Thoracic aorta (tissue), 2 donors: ENCODE data around the gene ALG9. TPM values are rescaled to one million over a fixed set of nuclear protein-coding genes. Genes with fewer than 3 reads are reported as not detected.
"Not testable (repeated sequence)": the region's sequence is repeated elsewhere in the genome, so short reads cannot be mapped to it uniquely, and the experiment has no call there.

Experiments used
- ATAC-seq: fragments of 150-250 bp; one replicate; pipeline ENCODE4 v1.8.0; 2017; ENCODE audit warnings: low read depth; ENCODE audit not compliant: insufficient number of reproducible peaks, low FRiP score
- DNase-seq: peaks from one replicate; pipeline ENCODE4 v3.0.0-alpha.2; 2020; ENCODE audit warnings: low spot score
- H3K27ac ChIP-seq, 2 donors: fragments of 200-600 bp; sonication (generic); 1 replicate in 1 of 2; 2 replicates in 1 of 2; pipeline ENCODE4 v1.5.1; 2016; ENCODE audit warnings: mild to moderate bottlenecking in 2 of 2, moderate library complexity in 2 of 2
- H3K27me3 ChIP-seq: fragments of 200-600 bp; sonication (generic); replicated peaks from 2 replicates; pipeline ENCODE4 v1.6.0; 2016; ENCODE audit warnings: mild to moderate bottlenecking; ENCODE audit not compliant: insufficient read depth
- H3K36me3 ChIP-seq: fragments of 200-600 bp; sonication (generic); one replicate; pipeline ENCODE4 v1.5.1; 2016
- H3K4me1 ChIP-seq, 2 donors: fragments of 200-600 bp; sonication (generic); 1 replicate in 1 of 2; 2 replicates in 1 of 2; pipeline versions ENCODE4 v1.5.1 to v1.6.0; 2016; ENCODE audit warnings: low read depth in 2 of 2, mild to moderate bottlenecking in 1 of 2; ENCODE audit not compliant: control insufficient read depth in 1 of 2
- H3K4me3 ChIP-seq: fragments of 200-600 bp; sonication (generic); 2 replicates; pipeline ENCODE4 v1.5.1; 2016; ENCODE audit warnings: mild to moderate bottlenecking
- H3K9me3 ChIP-seq: fragments of 200-600 bp; sonication (generic); 2 replicates; pipeline ENCODE4 v1.5.1; 2016
- CTCF ChIP-seq: fragments of 200-600 bp; sonication (generic); IDR thresholded peaks from one replicate; pipeline ENCODE4 v1.5.1; 2019; ENCODE audit warnings: antibody characterized with exemption
- total RNA-seq, 2 donors: library from RNA; depleted of rRNA; stranded (reverse); fragments of >200 nt; gene quantifications; one replicate each; pipeline versions ENCODE4 v1.1.0 to v1.2.3, GENCODE V29; 2016

The ALG9 gene
- total RNA-seq, 2 donors from 2014 or later, result 21.2 to 33.4 TPM

GRCh38 chr11:111792314-111792713 lies 79.1 kb downstream of the ALG9 start:
- Histone ChIP-seq H3K27ac (no peak overlapping the region), H3K4me3 (no peak overlapping the region), H3K4me1 (peaks cover 2 to 11% of the 10 kb centered on the region in 2 donors), H3K36me3 (no peaks in the 10 kb centered on the region), H3K9me3 (no peaks in the 10 kb centered on the region), H3K27me3 (no peaks in the 10 kb centered on the region)
- ATAC-seq, result no peak
- no peak for DNase-seq
- TF ChIP-seq CTCF, result no peak

- no peaks in the 10 kb centered on the region for H3K27me3 ChIP-seq
- DNase-seq (no peak), ATAC-seq (no peak)
- TF ChIP-seq CTCF, result no peak
- H3K4me3 ChIP-seq, result no peak overlapping the region
- peaks cover 2 to 11% of the 10 kb centered on the region in 2 donors for H3K4me1 ChIP-seq
- peaks cover 15% of the 10 kb centered on the region for H3K36me3 ChIP-seq
- no peaks in the 10 kb centered on the region for H3K9me3 ChIP-seq
- peak overlapping the region; percentile 5 to 44 for H3K27ac ChIP-seq
Observed at GRCh38 chr11:111788464-111788863, 82.9 kb downstream of the ALG9 start.

- Histone ChIP-seq H3K27ac (peak overlapping the region; percentile 5 to 44), H3K9me3 (no peaks in the 10 kb centered on the region), H3K36me3 (peaks cover 15% of the 10 kb centered on the region), H3K27me3 (no peaks in the 10 kb centered on the region), H3K4me1 (peaks cover 2 to 11% of the 10 kb centered on the region in 2 donors), H3K4me3 (no peak overlapping the region)
- DNase-seq (no peak), ATAC-seq (no peak)
- TF ChIP-seq CTCF, result no peak
Observed at GRCh38 chr11:111788051-111788450, 83.3 kb downstream of the ALG9 start.

- ATAC-seq (no peak), DNase-seq (no peak)
- Histone ChIP-seq H3K4me3 (no peak overlapping the region), H3K27me3 (no peaks in the 10 kb centered on the region), H3K9me3 (no peaks in the 10 kb centered on the region), H3K4me1 (peaks cover 2 to 11% of the 10 kb centered on the region in 2 donors), H3K27ac (no peak overlapping the region), H3K36me3 (peaks cover 15% of the 10 kb centered on the region)
- TF ChIP-seq CTCF, result no peak
Observed at GRCh38 chr11:111785886-111786412, 85.4 kb downstream of the ALG9 start.

DNA sequence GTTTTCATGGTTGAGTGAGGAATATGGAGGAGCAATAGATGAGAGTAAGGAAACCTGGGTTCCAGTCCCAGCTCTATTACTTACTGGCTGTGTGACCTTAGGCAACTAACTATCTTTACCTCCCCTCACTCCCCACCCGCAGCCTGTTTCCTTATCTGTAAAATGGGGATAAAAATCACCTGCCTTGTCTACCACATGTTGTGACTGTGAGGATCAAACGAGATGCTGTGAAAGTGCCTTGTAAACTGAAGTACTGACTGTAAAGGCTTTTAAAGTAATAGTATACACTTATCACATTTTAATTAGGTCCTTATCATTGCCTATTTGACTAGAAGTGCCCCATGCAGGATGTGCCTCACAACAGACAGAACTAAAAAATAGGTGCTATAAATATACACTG lies 86.3 kb downstream of the ALG9 start:
- no peak for DNase-seq
- peaks cover 2 to 11% of the 10 kb centered on the region in 2 donors for H3K4me1 ChIP-seq

DNA sequence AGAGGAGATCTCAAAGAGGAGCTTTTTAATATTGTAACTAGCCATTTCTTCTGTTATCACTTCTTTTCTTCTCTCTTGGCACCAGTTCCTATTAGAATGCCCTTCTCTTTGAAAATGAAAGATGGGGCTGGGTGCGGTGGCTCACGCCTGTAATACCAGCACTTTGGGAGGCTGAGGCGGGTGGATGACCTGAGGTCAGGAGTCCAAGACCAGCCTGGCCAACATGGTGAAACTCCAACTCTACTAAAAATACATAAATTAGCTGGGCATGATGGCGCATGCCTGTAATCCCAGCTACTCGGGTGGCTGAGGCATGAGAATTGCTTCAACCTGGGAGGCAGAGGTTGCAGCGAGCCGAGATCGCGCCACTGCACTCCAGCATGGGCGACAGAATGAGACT lies 87.1 kb downstream of the ALG9 start:
- not testable (repeated sequence) for H3K4me3 ChIP-seq, H3K9me3 ChIP-seq, DNase-seq, ATAC-seq, H3K27ac ChIP-seq, H3K27me3 ChIP-seq
- peaks cover 15% of the 10 kb centered on the region for H3K36me3 ChIP-seq
- peaks cover 2 to 11% of the 10 kb centered on the region in 2 donors for H3K4me1 ChIP-seq

More for the DNA sequence above, 86.3 kb downstream of the ALG9 start:
- Histone ChIP-seq H3K27ac (no peak overlapping the region), H3K4me3 (no peak overlapping the region), H3K27me3 (no peaks in the 10 kb centered on the region), H3K36me3 (peaks cover 15% of the 10 kb centered on the region), H3K9me3 (no peaks in the 10 kb centered on the region)
- no peak for ATAC-seq
- no peak for TF ChIP-seq CTCF
